ENCODE results near the gene RELB.

DNA sequence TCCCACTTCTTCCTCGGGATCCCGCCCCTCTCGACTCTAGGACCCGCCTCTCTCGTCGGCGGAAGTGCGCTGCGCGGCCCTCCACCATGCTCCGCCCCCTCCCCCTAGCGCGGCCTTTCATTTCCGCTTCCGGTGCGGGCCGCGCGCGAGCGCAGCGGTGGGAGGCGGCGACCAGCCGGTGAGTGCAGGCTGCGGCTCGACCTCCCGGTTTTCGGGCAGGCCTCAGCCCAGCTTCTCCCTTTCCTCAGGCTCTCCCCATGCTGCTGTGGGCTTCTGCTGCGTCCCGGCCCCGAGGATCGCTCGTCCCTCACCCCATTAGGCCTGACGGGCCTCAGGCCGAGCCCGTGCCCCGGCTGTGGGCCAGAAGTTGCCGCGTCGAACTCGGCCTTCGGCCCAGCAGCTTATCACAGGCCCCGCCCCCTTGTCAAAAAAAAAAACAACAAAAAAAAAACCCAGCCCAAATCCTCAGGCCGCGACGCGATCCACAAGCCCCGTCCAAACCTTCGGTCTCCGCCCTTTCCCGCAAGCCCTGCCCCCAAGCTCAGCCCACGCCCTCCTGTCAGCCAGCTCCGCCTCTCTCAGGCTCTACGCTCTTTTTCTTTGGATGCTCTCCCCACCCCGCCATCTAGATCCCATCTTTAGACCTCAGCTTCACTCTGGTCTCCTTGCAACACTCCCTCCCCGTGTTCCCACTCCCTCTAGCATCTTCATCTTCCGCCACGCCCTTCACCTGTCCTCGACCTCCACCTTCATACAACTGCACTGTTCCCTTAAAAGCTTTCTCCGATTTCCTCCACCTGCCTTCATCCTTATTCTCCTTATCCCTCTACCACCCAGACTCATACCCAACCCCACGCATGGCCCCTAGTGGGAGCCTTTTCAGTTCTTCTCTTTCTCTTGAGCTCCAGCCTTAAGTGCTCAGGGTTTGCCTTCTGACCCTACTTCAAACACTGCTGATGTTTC is 37.9 kb downstream of the RELB start, which contains the start of gene CLASRP:
- TF ChIP-seq, protein P1, sequence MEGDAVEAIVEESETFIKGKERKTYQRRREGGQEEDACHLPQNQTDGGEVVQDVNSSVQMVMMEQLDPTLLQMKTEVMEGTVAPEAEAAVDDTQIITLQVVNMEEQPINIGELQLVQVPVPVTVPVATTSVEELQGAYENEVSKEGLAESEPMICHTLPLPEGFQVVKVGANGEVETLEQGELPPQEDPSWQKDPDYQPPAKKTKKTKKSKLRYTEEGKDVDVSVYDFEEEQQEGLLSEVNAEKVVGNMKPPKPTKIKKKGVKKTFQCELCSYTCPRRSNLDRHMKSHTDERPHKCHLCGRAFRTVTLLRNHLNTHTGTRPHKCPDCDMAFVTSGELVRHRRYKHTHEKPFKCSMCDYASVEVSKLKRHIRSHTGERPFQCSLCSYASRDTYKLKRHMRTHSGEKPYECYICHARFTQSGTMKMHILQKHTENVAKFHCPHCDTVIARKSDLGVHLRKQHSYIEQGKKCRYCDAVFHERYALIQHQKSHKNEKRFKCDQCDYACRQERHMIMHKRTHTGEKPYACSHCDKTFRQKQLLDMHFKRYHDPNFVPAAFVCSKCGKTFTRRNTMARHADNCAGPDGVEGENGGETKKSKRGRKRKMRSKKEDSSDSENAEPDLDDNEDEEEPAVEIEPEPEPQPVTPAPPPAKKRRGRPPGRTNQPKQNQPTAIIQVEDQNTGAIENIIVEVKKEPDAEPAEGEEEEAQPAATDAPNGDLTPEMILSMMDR (conservative IDR thresholded peaks at IDR 0.05 in 1 of 2, IDR thresholded peaks at IDR 0.05 in 1 of 2; ENCODE audit: extremely low read depth in 1 of 2, insufficient read depth in 1 of 2, low read depth in 1 of 2, low read length in 2 of 2), result no peak
- TF ChIP-seq EZH2 (IDR thresholded peaks at IDR 0.05; ENCODE audit: borderline replicate concordance, low read length), result no peak

Data from mammary epithelial cell (primary cell).